ENCODE data around the gene CFAP73. TPM values are rescaled to one million over a fixed set of nuclear protein-coding genes. Genes with fewer than 3 reads are reported as not detected.

CFAP73 gene
- total RNA-seq, 4 donors from 2014 or later: 0.26 TPM; not detected in 3

DNA sequence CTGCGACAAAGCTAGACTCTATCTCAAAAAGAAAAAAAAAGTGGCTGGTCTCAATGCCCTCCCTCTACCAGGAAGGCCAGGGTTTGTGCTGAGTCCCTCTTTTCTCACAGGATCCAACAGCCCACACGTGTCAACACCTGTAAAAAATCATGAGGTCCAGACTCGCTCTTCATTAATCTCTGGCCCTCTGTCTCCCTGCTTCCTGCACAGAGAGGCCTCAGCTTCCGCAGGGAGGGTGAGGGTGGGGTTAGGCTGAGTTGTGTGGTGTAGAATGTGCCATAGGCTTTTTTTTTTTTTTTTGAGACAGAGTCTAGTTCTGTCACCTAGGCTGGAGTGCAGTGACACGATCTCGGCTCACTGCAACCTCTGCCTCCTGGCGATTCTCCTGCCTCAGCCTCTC is 6.1 kb downstream of the CFAP73 start:
- 40 to 46% methylated on average over 7 of the region's 7 CpGs for WGBS, 2 donors

DNA sequence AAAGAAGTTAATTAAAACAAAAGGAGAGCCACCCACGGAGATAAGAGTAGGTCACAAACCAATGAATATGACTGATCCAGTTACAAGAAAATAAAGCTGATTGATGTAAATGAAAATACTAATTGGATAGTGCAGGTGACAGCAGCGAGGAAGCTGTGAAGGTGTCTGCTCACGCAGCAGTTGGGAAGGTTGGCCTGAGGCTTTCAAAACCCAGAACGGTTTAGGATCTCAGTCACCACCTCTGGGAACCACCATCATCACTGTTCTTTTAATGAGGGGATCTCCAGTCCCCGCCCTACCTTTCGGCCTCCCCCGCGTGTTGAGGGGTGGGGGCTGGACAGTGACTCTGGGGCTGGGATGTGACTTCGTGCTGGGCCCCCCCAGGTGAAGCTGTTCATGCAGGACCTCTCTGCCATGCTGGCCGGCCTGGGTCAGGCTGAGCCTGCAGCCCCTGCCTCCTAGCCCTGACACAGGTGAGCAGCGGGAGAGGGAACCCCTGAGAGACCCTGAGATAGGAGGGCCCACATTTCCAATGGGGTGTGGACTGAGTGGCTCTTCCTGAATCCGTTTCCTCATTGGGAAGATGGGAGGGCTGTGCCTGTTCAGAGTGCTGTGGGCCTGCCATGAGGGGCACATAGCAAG is 7.8 kb downstream of the CFAP73 start:
- H3K27me3 ChIP-seq: peaks cover 0 to 37% (median 0%) of the 10 kb centered on the region in 4 donors
- H3K4me1 ChIP-seq: peaks cover 0 to 35% (median 15%) of the 10 kb centered on the region in 3 donors
- H3K4me3 ChIP-seq: no peak overlapping the region
- H3K36me3 ChIP-seq: peaks cover 24 to 55% (median 32%) of the 10 kb centered on the region in 3 donors
- H3K9me3 ChIP-seq: no peaks in the 10 kb centered on the region
- no peak for DNase-seq
- 78 to 80% methylated on average over 4 to 6 of the region's 12 CpGs for WGBS, 2 donors
- intact Hi-C loops (cut with DNase I): no loop called here
- no peak overlapping the region for H3K27ac ChIP-seq
- TF ChIP-seq, protein P1, sequence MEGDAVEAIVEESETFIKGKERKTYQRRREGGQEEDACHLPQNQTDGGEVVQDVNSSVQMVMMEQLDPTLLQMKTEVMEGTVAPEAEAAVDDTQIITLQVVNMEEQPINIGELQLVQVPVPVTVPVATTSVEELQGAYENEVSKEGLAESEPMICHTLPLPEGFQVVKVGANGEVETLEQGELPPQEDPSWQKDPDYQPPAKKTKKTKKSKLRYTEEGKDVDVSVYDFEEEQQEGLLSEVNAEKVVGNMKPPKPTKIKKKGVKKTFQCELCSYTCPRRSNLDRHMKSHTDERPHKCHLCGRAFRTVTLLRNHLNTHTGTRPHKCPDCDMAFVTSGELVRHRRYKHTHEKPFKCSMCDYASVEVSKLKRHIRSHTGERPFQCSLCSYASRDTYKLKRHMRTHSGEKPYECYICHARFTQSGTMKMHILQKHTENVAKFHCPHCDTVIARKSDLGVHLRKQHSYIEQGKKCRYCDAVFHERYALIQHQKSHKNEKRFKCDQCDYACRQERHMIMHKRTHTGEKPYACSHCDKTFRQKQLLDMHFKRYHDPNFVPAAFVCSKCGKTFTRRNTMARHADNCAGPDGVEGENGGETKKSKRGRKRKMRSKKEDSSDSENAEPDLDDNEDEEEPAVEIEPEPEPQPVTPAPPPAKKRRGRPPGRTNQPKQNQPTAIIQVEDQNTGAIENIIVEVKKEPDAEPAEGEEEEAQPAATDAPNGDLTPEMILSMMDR (IDR thresholded peaks at IDR 0.05): no peak
- TF ChIP-seq POLR2A (IDR thresholded peaks at IDR 0.05): no peak

More for the DNA sequence above, 6.1 kb downstream of the CFAP73 start:
- H3K27me3 ChIP-seq: peaks cover 0 to 54% (median 0%) of the 10 kb centered on the region in 4 donors
- peaks cover 14 to 38% (median 21%) of the 10 kb centered on the region in 3 donors for H3K36me3 ChIP-seq
- DNase-seq: no peak
- no peak overlapping the region for H3K27ac ChIP-seq
- TF ChIP-seq, protein P1 (IDR thresholded peaks at IDR 0.05): no peak
- TF ChIP-seq POLR2A (IDR thresholded peaks at IDR 0.05): no peak
- H3K9me3 ChIP-seq: no peaks in the 10 kb centered on the region
- intact Hi-C loops (cut with DNase I): no loop called here
- H3K4me1 ChIP-seq: peaks cover 0 to 39% (median 15%) of the 10 kb centered on the region in 3 donors
- no peak overlapping the region for H3K4me3 ChIP-seq

DNA sequence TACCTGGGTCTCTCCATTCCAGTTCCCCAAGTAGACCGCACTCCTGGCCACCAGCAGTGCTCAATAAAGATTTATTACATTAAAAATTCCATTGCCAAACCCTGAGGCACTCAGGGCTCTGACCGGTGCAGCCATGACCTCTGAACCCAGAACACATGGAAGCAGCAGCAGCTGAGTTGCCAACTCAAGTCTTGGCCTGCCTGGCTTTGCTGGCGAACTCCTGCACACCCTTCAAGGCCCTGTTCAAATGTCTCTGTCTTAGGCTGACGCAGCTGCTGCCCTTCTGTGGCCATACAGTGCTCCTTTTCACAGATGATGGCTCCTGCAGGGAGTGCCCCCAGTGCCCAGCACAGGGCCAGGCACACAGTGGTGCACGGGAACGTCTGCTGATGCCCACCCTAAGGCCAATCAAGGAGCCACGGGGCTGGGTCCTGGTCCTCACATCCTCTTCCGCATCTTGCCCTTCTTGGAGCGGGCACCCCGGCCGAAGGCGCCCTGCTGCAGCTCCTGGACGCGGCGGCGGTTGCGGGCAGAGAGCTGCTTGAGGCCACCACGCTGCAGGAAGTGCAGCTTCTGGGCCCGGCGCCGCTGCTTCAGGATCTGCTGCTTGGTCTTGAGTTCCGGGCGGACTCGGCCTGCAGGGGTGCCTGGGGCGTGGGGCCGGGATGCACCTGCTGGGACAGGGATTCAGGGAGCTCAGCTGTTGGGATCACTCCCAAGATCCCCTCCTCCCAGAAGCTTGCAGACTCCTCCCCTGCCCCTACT is 9.1 kb downstream of the CFAP73 start:
- Histone ChIP-seq H3K36me3 (peaks cover 37 to 68% (median 45%) of the 10 kb centered on the region in 3 donors), H3K9me3 (no peaks in the 10 kb centered on the region), H3K27ac (no peak overlapping the region), H3K27me3 (peaks cover 0 to 24% (median 0%) of the 10 kb centered on the region in 4 donors), H3K4me3 (no peak overlapping the region), H3K4me1 (peaks cover 0 to 23% (median 9%) of the 10 kb centered on the region in 3 donors)
- DNase-seq: no peak
- TF ChIP-seq, protein P1 (IDR thresholded peaks at IDR 0.05): no peak
- TF ChIP-seq POLR2A (IDR thresholded peaks at IDR 0.05): no peak
- WGBS, 2 donors: 64 to 83% methylated on average over 2 to 4 of the region's 26 CpGs
- intact Hi-C loops (cut with DNase I): no loop called here

DNA sequence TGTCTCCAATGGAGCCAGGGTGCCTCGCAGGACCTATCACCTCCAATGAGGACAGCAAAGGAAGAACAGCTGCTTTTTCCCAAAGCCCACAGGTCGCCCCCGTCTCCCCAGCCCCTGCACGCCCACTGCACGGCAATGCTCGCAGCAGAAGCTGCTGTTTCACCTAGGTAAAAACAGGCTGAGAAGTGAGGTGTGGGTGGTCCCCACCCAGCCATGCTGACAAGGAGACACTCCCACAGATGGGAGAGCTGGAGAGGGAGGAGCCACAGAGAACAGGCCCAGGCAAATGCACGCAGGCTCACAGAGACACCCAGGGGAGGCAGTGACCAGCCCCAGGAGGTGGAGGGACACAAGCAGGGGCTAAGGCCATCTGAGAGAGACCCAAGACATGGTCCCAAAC is 10.4 kb downstream of the CFAP73 start:
- Histone ChIP-seq H3K4me1 (peaks cover 0 to 9% (median under 1%) of the 10 kb centered on the region in 3 donors), H3K4me3 (no peak overlapping the region), H3K9me3 (no peaks in the 10 kb centered on the region), H3K27me3 (peaks cover 0 to 11% (median 0%) of the 10 kb centered on the region in 4 donors), H3K27ac (no peak overlapping the region), H3K36me3 (peaks cover 49 to 81% (median 57%) of the 10 kb centered on the region in 3 donors)
- WGBS, 2 donors: 80 to 89% methylated on average over 1 of the region's 7 CpGs
- DNase-seq: no peak
- intact Hi-C loops (cut with DNase I): loop anchor here (5.0 kb wide), 1 partner anchor 108 kb away; no protein-coding TSS in a partner anchor
- TF ChIP-seq, protein P1 (IDR thresholded peaks at IDR 0.05): no peak
- TF ChIP-seq POLR2A (IDR thresholded peaks at IDR 0.05): no peak
